GF-D8 (cell line): ENCODE results near the gene PIK3R5.

ENCODE experiments used
- DNase-seq: peaks from one replicate; lab custom pipeline; 2025; lab: John Stamatoyannopoulos, UW

PIK3R5 gene

GRCh38 chr17:8832711-8833352 is 132.7 kb downstream of the PIK3R5 start:
- no peak for DNase-seq

- no peak for DNase-seq
Observed at GRCh38 chr17:8831234-8831849, 134.2 kb downstream of the PIK3R5 start.

- DNase-seq: no peak
Observed at GRCh38 chr17:8830141-8830540, 135.4 kb downstream of the PIK3R5 start.

- no peak for DNase-seq
Observed at GRCh38 chr17:8829036-8829941, 136.2 kb downstream of the PIK3R5 start.
